Measurements from ENCODE around the gene PGAM2. TPM values are rescaled to one million over a fixed set of nuclear protein-coding genes. Genes with fewer than 3 reads are reported as not detected.

Gene PGAM2
- total RNA-seq, 3 donors from 2014 or later = 0.64 to 0.73 (median 0.66) TPM

GRCh38 chr7:44112231-44112996, 47.0 kb upstream of the PGAM2 start:
- H3K27ac ChIP-seq = no peak overlapping the region

GRCh38 chr7:44111761-44112160, 46.4 kb upstream of the PGAM2 start:
- no peak overlapping the region for H3K4me3 ChIP-seq
- intact Hi-C loops (cut with DNase I; ENCODE audit: low total_unique reads) = no loop called here
- no peaks in the 10 kb centered on the region for H3K9me3 ChIP-seq
- no peaks in the 10 kb centered on the region for H3K4me1 ChIP-seq
- no peak for DNase-seq (ENCODE audit: low spot score in 2 of 2)
- H3K27ac ChIP-seq = no peak overlapping the region
- H3K27me3 ChIP-seq = no peaks in the 10 kb centered on the region
- TF ChIP-seq POLR2A (IDR thresholded peaks at IDR 0.05) (no peak), POLR2AphosphoS5 (IDR thresholded peaks at IDR 0.05) (no peak), CTCF (IDR thresholded peaks at IDR 0.05) (no peak)
- no peaks in the 10 kb centered on the region for H3K36me3 ChIP-seq

More at GRCh38 chr7:44112231-44112996, 47.0 kb upstream of the PGAM2 start:
- no peaks in the 10 kb centered on the region for H3K36me3 ChIP-seq
- TF ChIP-seq CTCF (IDR thresholded peaks at IDR 0.05) = no peak
- no peak for TF ChIP-seq POLR2AphosphoS5 (IDR thresholded peaks at IDR 0.05)
- no peak for TF ChIP-seq POLR2A (IDR thresholded peaks at IDR 0.05)
- H3K4me1 ChIP-seq = no peaks in the 10 kb centered on the region
- no peaks in the 10 kb centered on the region for H3K27me3 ChIP-seq
- intact Hi-C loops (cut with DNase I; ENCODE audit: low total_unique reads) = no loop called here
- no peaks in the 10 kb centered on the region for H3K9me3 ChIP-seq
- H3K4me3 ChIP-seq = no peak overlapping the region
- no peak for DNase-seq (ENCODE audit: low spot score in 2 of 2)

DNA sequence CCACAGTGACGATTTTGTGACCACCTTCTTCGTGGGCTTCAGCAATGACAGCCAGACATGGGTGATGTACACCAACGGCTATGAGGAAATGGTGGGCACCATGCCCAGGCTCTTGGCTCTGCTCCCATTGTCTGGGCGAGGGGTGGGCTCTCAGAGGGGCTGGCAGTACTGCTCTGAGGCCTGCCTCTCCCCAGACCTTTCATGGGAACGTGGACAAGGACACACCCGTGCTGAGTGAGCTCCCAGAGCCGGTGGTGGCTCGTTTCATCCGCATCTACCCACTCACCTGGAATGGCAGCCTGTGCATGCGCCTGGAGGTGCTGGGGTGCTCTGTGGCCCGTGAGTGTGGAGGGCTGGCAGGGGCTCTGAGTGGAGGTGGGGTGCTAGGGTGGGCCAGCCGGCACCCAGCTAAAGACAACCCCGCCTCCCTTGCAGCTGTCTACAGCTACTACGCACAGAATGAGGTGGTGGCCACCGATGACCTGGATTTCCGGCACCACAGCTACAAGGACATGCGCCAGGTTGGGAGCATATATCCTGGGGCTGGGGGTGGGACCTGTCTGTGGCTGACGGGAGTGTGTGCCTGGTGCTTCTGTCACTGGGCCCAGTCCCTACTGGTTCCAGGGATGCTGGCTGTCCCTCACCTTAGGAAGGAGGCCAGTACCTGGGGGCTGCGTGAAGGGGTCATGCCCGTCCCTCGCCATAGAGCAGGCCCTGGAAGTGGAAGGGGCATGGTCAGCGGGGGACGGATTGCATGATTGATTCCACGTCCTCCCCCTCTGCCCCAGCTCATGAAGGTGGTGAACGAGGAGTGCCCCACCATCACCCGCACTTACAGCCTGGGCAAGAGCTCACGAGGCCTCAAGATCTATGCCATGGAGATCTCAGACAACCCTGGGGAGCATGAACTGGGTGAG, 45.6 kb upstream of the PGAM2 start:
- Histone ChIP-seq H3K27ac (peak overlapping the region in 1 of 2 donors; percentile 32), H3K27me3 (no peaks in the 10 kb centered on the region), H3K9me3 (no peaks in the 10 kb centered on the region), H3K36me3 (no peaks in the 10 kb centered on the region), H3K4me3 (peak overlapping the region in 1 of 3 donors; percentile 8), H3K4me1 (peaks cover 0 to 2% of the 10 kb centered on the region in 2 donors)
- no peak for DNase-seq (ENCODE audit: low spot score in 2 of 2)
- TF ChIP-seq CTCF (IDR thresholded peaks at IDR 0.05) (no peak), POLR2A (IDR thresholded peaks at IDR 0.05) (no peak), POLR2AphosphoS5 (IDR thresholded peaks at IDR 0.05) (no peak)
- intact Hi-C loops (cut with DNase I; ENCODE audit: low total_unique reads) = no loop called here

GRCh38 chr7:44109991-44110390, 44.6 kb upstream of the PGAM2 start:
- Histone ChIP-seq H3K27ac (peak overlapping the region in 1 of 2 donors; percentile 98), H3K36me3 (no peaks in the 10 kb centered on the region), H3K4me3 (no peak overlapping the region), H3K4me1 (peaks cover 0 to 2% of the 10 kb centered on the region in 2 donors), H3K9me3 (no peaks in the 10 kb centered on the region), H3K27me3 (no peaks in the 10 kb centered on the region)
- no peak for DNase-seq (ENCODE audit: low spot score in 2 of 2)
- TF ChIP-seq CTCF (IDR thresholded peaks at IDR 0.05) (no peak), POLR2A (IDR thresholded peaks at IDR 0.05) (no peak), POLR2AphosphoS5 (IDR thresholded peaks at IDR 0.05) (no peak)
- intact Hi-C loops (cut with DNase I; ENCODE audit: low total_unique reads) = no loop called here

All from breast epithelium (tissue), 4 donors.